Adrenal gland (tissue), 5 donors: ENCODE data around the gene BTN3A1.

ENCODE experiments used
- POLR2A ChIP-seq, 2 donors: fragments of 450-650 bp; IDR thresholded peaks; one replicate each; pipeline ENCODE4 v1.6.1; 2017; ENCODE audit warnings: antibody characterized with exemption in 2 of 2, mild to moderate bottlenecking in 2 of 2, moderate library complexity in 1 of 2
- TF ChIP-seq, protein P1 (sequence below), 6 experiments: fragments of 450-650 bp in 4 of 6; fragments of 200-600 bp in 2 of 6; sonication (generic) in 1 of 6; IDR thresholded peaks; 1 replicate in 5 of 6; 2 replicates in 1 of 6; pipeline versions ENCODE4 v1.5.1 to v1.8.0; 2016 to 2021; ENCODE audit warnings: antibody characterized with exemption in 6 of 6, mild to moderate bottlenecking in 2 of 6, moderate library complexity in 1 of 6
- donor health status: DM: no; HTN: no; CAD: no.

DNA sequence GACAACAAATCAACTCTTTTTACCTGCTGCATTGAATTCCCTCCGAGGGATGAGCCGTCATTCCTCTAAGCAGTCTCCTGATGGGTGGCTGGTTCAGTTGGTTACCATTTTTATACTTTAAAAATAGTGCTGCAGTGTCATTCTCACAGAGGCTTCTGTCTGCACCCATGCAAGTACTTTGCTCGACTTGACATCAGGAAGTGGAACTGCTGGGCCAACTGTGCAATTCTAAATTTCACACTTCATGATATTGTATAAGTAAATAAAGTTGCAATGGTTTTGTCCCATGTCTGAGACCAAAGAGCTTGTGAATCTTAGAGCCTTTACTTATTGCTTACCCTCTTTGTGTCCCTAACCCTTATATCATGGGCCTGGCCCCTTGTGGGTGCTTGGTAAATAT, 2.5 kb downstream of the BTN3A1 start:
- TF ChIP-seq, protein P1, sequence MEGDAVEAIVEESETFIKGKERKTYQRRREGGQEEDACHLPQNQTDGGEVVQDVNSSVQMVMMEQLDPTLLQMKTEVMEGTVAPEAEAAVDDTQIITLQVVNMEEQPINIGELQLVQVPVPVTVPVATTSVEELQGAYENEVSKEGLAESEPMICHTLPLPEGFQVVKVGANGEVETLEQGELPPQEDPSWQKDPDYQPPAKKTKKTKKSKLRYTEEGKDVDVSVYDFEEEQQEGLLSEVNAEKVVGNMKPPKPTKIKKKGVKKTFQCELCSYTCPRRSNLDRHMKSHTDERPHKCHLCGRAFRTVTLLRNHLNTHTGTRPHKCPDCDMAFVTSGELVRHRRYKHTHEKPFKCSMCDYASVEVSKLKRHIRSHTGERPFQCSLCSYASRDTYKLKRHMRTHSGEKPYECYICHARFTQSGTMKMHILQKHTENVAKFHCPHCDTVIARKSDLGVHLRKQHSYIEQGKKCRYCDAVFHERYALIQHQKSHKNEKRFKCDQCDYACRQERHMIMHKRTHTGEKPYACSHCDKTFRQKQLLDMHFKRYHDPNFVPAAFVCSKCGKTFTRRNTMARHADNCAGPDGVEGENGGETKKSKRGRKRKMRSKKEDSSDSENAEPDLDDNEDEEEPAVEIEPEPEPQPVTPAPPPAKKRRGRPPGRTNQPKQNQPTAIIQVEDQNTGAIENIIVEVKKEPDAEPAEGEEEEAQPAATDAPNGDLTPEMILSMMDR (IDR thresholded peaks at IDR 0.05) = no peak
- TF ChIP-seq POLR2A (IDR thresholded peaks at IDR 0.05) = no peak
